Activated CD8-positive, alpha-beta memory T cell treated with anti-CD3 and anti-CD28 coated beads, Interleukin-2, amount 50 U/mL, for 48 hours (primary cell): ENCODE data around the gene KCNJ11.
A peak's percentile ranks its signal among the peaks of the same experiment; 100 is the strongest.

ENCODE experiments used
- DNase-seq: peaks from one replicate; pipeline ENCODE4 v3.0.0-alpha.2; 2020

The KCNJ11 gene

GRCh38 chr11:17352950-17353820 is 35.3 kb downstream of the KCNJ11 start:
- DNase-seq: peak; percentile 83

GRCh38 chr11:17351510-17352176 is 36.8 kb downstream of the KCNJ11 start, which contains the start of gene NCR3LG1:
NCR3LG1 (plus strand) TSS chr11:17351800; CDS start chr11:17351970, 170 bp downstream.
- peak; percentile 80 for DNase-seq

- DNase-seq: no peak
Observed at GRCh38 chr11:17351172-17351509, 37.3 kb downstream of the KCNJ11 start.

- no peak for DNase-seq
Observed at GRCh38 chr11:17350455-17351171, 37.8 kb downstream of the KCNJ11 start.

GRCh38 chr11:17347676-17348075 is 40.8 kb downstream of the KCNJ11 start:
- no peak for DNase-seq

GRCh38 chr11:17343907-17344306 is 44.6 kb downstream of the KCNJ11 start:
- DNase-seq: no peak

- DNase-seq: no peak
Observed at GRCh38 chr11:17343257-17343656, 45.2 kb downstream of the KCNJ11 start.
